CD14-positive monocyte (primary cell): ENCODE data around the gene BRD3OS. TPM values are rescaled to one million over a fixed set of nuclear protein-coding genes. Genes with fewer than 3 reads are reported as not detected.

ENCODE experiments used
- DNase-seq, 3 donors: peaks; one replicate each; pipeline ENCODE4 v3.0.0-alpha.2; 2011 to 2022
- H2AFZ ChIP-seq: 2 replicates; pipeline ENCODE4 v1.6.0; 2012; ENCODE audit warnings: mild to moderate bottlenecking, low read depth, low read length, inconsistent platforms; ENCODE audit not compliant: insufficient read depth, poor library complexity, severe bottlenecking
- H3K27ac ChIP-seq, 2 donors: 1 replicate in 1 of 2; 2 replicates in 1 of 2; pipeline ENCODE4 v1.5.1; 2012 to 2013; ENCODE audit warnings: low read length in 2 of 2, control low read depth in 1 of 2, inconsistent platforms in 1 of 2, low read depth in 1 of 2, mild to moderate bottlenecking in 1 of 2
- H3K27me3 ChIP-seq, 2 donors: one replicate each; pipeline versions ENCODE4 v1.6.0 to v1.6.1; 2011 to 2013; ENCODE audit warnings: low read length in 2 of 2; ENCODE audit not compliant: control insufficient read depth in 2 of 2, insufficient read depth in 2 of 2
- H3K36me3 ChIP-seq, 2 donors: replicated peaks in 1 of 2; 1 replicate in 1 of 2; 2 replicates in 1 of 2; pipeline versions ENCODE4 v1.5.1 to v1.6.1; 2012 to 2013; ENCODE audit warnings: low read length in 2 of 2, control low read depth in 1 of 2, inconsistent platforms in 1 of 2, mild to moderate bottlenecking in 1 of 2; ENCODE audit not compliant: insufficient read depth in 2 of 2, control insufficient read depth in 1 of 2
- H3K4me1 ChIP-seq, 2 donors: 1 replicate in 1 of 2; 2 replicates in 1 of 2; pipeline versions ENCODE4 v1.5.1 to v1.6.1; 2012 to 2013; ENCODE audit warnings: low read length in 2 of 2, control low read depth in 1 of 2, inconsistent platforms in 1 of 2, mild to moderate bottlenecking in 1 of 2, moderate library complexity in 1 of 2; ENCODE audit not compliant: insufficient read depth in 2 of 2, control insufficient read depth in 1 of 2
- H3K4me2 ChIP-seq: replicated peaks from 2 replicates; pipeline ENCODE3; 2012; ENCODE audit warnings: low read length, moderate library complexity, mild to moderate bottlenecking; ENCODE audit not compliant: poor library complexity, severe bottlenecking; ENCODE audit errors: extremely low read depth
- H3K4me3 ChIP-seq, 3 experiments: fragments of 200-600 bp in 1 of 3; sonication (generic) in 1 of 3; replicated peaks in 1 of 3; 1 replicate in 2 of 3; 2 replicates in 1 of 3; pipeline ENCODE4 v1.5.1; 2011 to 2013; ENCODE audit warnings: low read length in 3 of 3, mild to moderate bottlenecking in 3 of 3, control low read depth in 2 of 3, low read depth in 2 of 3, inconsistent platforms in 1 of 3, moderate library complexity in 1 of 3
- H3K79me2 ChIP-seq: 2 replicates; pipeline ENCODE4 v1.6.0; 2012; ENCODE audit warnings: mild to moderate bottlenecking, control low read depth, inconsistent platforms, low read length, moderate library complexity; ENCODE audit not compliant: insufficient read depth
- H3K9ac ChIP-seq: 2 replicates; pipeline ENCODE4 v1.6.0; 2017; ENCODE audit warnings: low read length, mild to moderate bottlenecking; ENCODE audit not compliant: insufficient read depth, poor library complexity, severe bottlenecking
- H3K9me3 ChIP-seq, 2 donors: replicated peaks in 1 of 2; 1 replicate in 1 of 2; 2 replicates in 1 of 2; pipeline versions ENCODE4 v1.5.1 to v1.6.1; 2012 to 2013; ENCODE audit warnings: low read length in 2 of 2, control low read depth in 1 of 2; ENCODE audit not compliant: control insufficient read depth in 1 of 2, insufficient read depth in 1 of 2
- H4K20me1 ChIP-seq: 2 replicates; pipeline ENCODE4 v1.6.0; 2012; ENCODE audit warnings: mild to moderate bottlenecking, low read length, control low read depth, moderate library complexity; ENCODE audit not compliant: insufficient read depth
- H3K27ac Mint-ChIP-seq, 7 donors: one replicate each; pipeline ENCODE4 v1.8.0; 2020; ENCODE audit warnings: mild to moderate bottlenecking in 7 of 7, mixed read lengths in 7 of 7, moderate library complexity in 6 of 7, inconsistent platforms in 2 of 7
- H3K27me3 Mint-ChIP-seq, 3 donors: one replicate each; pipeline ENCODE4 v1.8.0; 2021 to 2022; ENCODE audit warnings: low read depth in 3 of 3, mild to moderate bottlenecking in 3 of 3, mixed read lengths in 3 of 3, moderate library complexity in 3 of 3, inconsistent platforms in 1 of 3
- H3K36me3 Mint-ChIP-seq, 2 donors: one replicate each; pipeline ENCODE4 v1.8.0; 2020; ENCODE audit warnings: mixed read lengths in 2 of 2, inconsistent platforms in 1 of 2, mild to moderate bottlenecking in 1 of 2
- H3K4me1 Mint-ChIP-seq: one replicate; pipeline ENCODE4 v1.8.0; 2020; ENCODE audit warnings: mild to moderate bottlenecking, mixed read lengths
- H3K4me3 Mint-ChIP-seq, 2 donors: one replicate each; pipeline ENCODE4 v1.8.0; 2020; ENCODE audit warnings: mild to moderate bottlenecking in 2 of 2, mixed read lengths in 2 of 2, moderate library complexity in 1 of 2
- H3K9me3 Mint-ChIP-seq, 7 donors: one replicate each; pipeline ENCODE4 v1.8.0; 2020 to 2022; ENCODE audit warnings: mixed read lengths in 7 of 7, mild to moderate bottlenecking in 6 of 7, moderate library complexity in 6 of 7, inconsistent platforms in 2 of 7
- WGBS: methylation state at CpG from one replicate; pipeline ENCODE4 v1.1.5; 2013; ENCODE audit warnings: missing lambda C conversion rate; ENCODE audit not compliant: insufficient coverage; 5-methylcytosine and 5-hydroxymethylcytosine counted together
- intact Hi-C, 2 donors: fragments of 100-400 bp; cut with micrococcal nuclease; formaldehyde crosslinking; loops; one replicate each; pipeline versions ENCODE4 v1.15.0 to v1.15.1; 2023
- polyA plus RNA-seq, 3 donors: library from polyadenylated mRNA; depleted of rRNA in 1 of 3; unstranded in 2 of 3; stranded (reverse) in 1 of 3; fragments of 300-500 nt in 2 of 3; fragments of >200 nt in 1 of 3; fragmentation: Illumina TruSeq in 2 of 3; gene quantifications; 1 replicate in 2 of 3; 2 replicates in 1 of 3; pipeline ENCODE4 v1.2.3, GENCODE V29; 2012 to 2021
- TF ChIP-seq, protein P1 (sequence below): fragments of 200-600 bp; IDR thresholded peaks from one replicate; pipeline ENCODE4 v1.8.0; 2022; ENCODE audit warnings: antibody characterized with exemption, mild to moderate bottlenecking

Gene BRD3OS
- polyA plus RNA-seq, 3 donors: 2.9 to 6.8 (median 6.6) TPM

DNA sequence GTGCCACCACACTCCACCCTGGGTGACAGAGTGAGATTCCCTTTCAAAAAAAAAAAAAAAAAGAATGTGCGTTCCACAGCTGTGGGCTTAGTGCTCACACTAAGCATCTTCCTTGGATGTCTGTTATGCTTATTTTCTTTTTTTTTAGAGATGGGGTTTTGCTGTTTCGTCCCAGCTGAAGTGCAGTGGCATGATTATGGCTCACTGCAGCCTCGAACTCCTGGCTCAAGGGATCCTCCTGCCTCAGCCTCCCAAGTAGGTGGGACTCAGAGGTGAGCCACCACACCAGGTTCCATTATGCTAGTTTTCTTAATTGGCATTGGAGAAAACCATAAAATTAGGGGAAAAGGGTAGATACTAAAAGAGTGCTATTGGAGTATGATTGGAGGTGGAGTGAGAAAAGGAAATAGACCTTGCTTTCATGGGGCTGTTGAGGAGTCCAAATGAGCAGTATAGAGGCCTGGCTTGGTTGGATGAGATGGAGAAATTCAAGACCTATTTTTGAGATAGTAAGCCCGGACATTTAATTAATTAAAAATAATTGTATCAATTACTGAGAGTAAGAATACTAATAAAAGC, 978 bp upstream of the BRD3OS start:
- Histone ChIP-seq H3K4me2 (peak overlapping the region; percentile 76), H2AFZ (no peak overlapping the region), H3K4me3 (peak overlapping the region in 1 of 3 experiments; percentile 80), H3K9me3 (no peaks in the 10 kb centered on the region), H3K27ac (no peak overlapping the region), H3K4me1 (peaks cover 12 to 13% of the 10 kb centered on the region in 2 donors), H3K9ac (no peak overlapping the region), H3K79me2 (no peaks in the 10 kb centered on the region), H3K36me3 (peaks cover 0 to 4% of the 10 kb centered on the region in 2 donors), H3K27me3 (no peaks in the 10 kb centered on the region), H4K20me1 (peaks cover 3% of the 10 kb centered on the region)
- Mint-ChIP-seq H3K4me3 (peak overlapping the region in 1 of 2 donors; percentile 24), H3K27me3 (peaks cover 0 to 3% (median 1%) of the 10 kb centered on the region in 3 donors), H3K27ac (peak overlapping the region in 1 of 7 donors; percentile 89), H3K4me1 (peaks cover 14% of the 10 kb centered on the region), H3K9me3 (peaks cover 0 to 5% (median 0%) of the 10 kb centered on the region in 7 donors), H3K36me3 (peaks cover 0 to 13% of the 10 kb centered on the region in 2 donors)
- intact Hi-C loops: loop anchor here (2.0 to 10.0 kb wide), 3 partner anchors 42 to 570 kb away; partner anchors contain the start of genes CACFD1 (in 1 of the 2) and SLC2A6 (in 1 of the 2)
- WGBS: no CpG with 5 or more reads among the region's 4 CpGs
- TF ChIP-seq, protein P1, sequence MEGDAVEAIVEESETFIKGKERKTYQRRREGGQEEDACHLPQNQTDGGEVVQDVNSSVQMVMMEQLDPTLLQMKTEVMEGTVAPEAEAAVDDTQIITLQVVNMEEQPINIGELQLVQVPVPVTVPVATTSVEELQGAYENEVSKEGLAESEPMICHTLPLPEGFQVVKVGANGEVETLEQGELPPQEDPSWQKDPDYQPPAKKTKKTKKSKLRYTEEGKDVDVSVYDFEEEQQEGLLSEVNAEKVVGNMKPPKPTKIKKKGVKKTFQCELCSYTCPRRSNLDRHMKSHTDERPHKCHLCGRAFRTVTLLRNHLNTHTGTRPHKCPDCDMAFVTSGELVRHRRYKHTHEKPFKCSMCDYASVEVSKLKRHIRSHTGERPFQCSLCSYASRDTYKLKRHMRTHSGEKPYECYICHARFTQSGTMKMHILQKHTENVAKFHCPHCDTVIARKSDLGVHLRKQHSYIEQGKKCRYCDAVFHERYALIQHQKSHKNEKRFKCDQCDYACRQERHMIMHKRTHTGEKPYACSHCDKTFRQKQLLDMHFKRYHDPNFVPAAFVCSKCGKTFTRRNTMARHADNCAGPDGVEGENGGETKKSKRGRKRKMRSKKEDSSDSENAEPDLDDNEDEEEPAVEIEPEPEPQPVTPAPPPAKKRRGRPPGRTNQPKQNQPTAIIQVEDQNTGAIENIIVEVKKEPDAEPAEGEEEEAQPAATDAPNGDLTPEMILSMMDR: no peak
- no peak for DNase-seq

DNA sequence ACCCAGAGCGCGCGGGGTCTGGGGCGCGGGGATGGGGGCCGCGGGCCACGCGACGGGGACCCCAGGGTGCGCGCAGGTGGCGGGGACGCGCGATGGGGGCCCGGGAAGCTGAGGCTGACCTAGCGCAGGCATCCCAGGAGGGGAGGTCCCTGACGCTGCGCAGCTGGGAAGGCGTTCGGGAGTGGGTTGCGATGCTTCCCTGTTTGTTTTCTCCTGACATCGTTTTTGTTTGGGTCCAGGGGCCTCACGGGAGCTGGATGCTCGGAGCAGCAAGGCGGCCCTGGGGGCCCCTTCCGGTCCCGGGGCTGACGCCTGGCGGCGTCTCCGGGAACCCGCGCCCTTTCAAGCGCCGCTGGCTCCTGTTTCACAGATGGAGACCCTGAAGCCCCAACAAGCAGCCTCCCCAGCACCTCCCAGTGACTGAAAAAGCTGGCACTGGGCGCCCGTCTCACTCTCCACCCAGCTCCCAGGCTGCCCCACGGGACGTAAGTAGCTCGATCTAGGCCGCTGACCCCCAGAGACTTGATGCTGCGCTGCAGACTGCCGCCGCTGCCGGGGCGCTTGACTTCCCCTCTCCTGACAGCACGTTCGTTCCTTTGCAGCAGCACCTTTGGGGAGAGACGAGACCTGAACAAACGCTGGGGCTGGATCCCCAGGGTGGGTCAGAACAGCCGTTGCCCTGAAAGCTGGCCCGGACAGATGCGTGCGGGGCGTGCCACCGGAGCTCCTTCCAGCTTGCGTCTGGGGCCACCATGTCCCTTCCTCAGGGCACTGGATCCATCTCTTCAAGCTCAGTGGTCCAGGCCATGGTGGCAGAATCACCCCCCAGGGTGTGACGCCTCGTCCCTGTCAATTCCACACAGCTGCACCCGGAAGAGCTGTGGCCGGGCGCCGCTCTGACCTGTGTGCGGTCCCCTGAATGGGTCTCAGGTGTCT, 593 bp downstream of the BRD3OS start:
- peak; percentile 16 to 45 (median 16) for DNase-seq
- Mint-ChIP-seq H3K27ac (peak overlapping the region in 4 of 7 donors; percentile 20 to 77 (median 33)), H3K27me3 (peaks cover 0 to 3% (median 1%) of the 10 kb centered on the region in 3 donors), H3K4me3 (peak overlapping the region; percentile 77 to 88), H3K9me3 (peaks cover 0 to 3% (median 0%) of the 10 kb centered on the region in 7 donors), H3K36me3 (peaks cover 7 to 21% of the 10 kb centered on the region in 2 donors), H3K4me1 (peaks cover 11% of the 10 kb centered on the region)
- H3K4me1 ChIP-seq: peaks cover 12 to 13% of the 10 kb centered on the region in 2 donors
- TF ChIP-seq, protein P1: peak; percentile 34
- H3K79me2 ChIP-seq: no peaks in the 10 kb centered on the region
- no peak overlapping the region for H3K27ac ChIP-seq
- H3K4me3 ChIP-seq: peak overlapping the region; percentile 63 to 80 (median 70)
- peak overlapping the region; percentile 59 for H3K9ac ChIP-seq
- no peaks in the 10 kb centered on the region for H3K27me3 ChIP-seq
- peak overlapping the region; percentile 76 for H3K4me2 ChIP-seq
- peaks cover 5 to 19% of the 10 kb centered on the region in 2 donors for H3K36me3 ChIP-seq
- H2AFZ ChIP-seq: peak overlapping the region; percentile 82
- no peaks in the 10 kb centered on the region for H3K9me3 ChIP-seq
- intact Hi-C loops: loop anchor here (1.0 to 10.0 kb wide), 5 partner anchors 41 to 689 kb away; partner anchors contain the start of genes CACFD1 (in 1 of the 2), SLC2A6 (in 1 of the 2) and SURF6 (in 1 of the 2)
- 17% methylated on average over 66 of the region's 66 CpGs for WGBS
- peaks cover 3% of the 10 kb centered on the region for H4K20me1 ChIP-seq
